Measurements from ENCODE around the gene FLVCR2. TPM values are rescaled to one million over a fixed set of nuclear protein-coding genes. Genes with fewer than 3 reads are reported as not detected.
A peak's percentile ranks its signal among the peaks of the same experiment; 100 is the strongest.
"Not testable (repeated sequence)": the region's sequence is repeated elsewhere in the genome, so short reads cannot be mapped to it uniquely, and the experiment has no call there.

FLVCR2 gene
- total RNA-seq, 1 donor = 1.6 TPM

DNA sequence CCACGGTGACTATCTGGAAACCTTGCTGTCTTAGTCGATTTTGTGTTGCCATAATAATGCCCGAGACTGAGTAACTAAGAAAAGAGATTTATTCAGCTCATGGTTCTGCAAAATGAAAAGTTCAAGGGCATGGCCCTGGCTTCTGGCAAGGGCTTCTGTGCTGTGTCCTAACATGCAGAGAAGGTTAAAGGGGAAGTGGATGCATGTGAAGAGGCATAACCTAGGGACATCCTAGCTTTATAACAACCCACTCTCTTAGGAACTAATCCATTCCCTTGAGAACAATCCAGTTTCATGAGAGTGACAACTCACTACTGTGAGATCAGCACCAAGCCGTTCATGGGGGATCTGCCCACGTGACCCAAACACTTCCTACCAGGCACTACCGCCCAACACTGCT is 11.5 kb downstream of the FLVCR2 start:
- no peak for DNase-seq (ENCODE audit: low read depth in 2 of 3, low spot score in 2 of 3)

GRCh38 chr14:75591331-75591946 is 13.0 kb downstream of the FLVCR2 start:
- DNase-seq (ENCODE audit: low read depth in 2 of 3, low spot score in 2 of 3) = no peak

DNA sequence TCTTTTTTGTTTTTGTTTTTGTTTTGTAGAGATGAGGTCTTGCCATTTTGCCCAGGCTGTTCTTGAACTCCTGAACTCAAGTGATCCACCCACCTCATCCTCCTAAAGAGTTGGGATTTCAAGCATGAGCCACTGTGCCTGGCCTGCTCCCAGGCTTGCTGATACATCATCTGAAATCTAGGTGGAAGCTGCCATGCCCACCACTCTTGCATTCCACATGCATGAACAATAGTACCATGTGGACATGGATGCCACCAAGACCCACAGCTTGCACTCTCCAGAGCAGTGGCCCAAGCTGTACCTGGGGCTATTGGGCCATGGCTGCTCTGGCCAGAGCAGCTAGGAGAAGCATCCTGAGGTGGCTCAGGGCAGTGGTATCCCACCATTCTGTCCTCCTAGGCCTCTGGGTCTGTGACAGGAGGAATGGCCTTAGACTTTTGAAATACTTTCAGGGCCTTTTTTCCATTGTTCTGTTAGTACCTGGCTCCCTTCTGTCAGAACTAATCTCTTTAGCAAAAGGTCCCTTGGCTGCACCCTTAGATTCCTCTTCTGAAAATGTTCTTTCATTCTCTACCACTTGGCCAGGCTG is 13.7 kb downstream of the FLVCR2 start:
- DNase-seq (ENCODE audit: low read depth in 2 of 3, low spot score in 2 of 3) = no peak

DNA sequence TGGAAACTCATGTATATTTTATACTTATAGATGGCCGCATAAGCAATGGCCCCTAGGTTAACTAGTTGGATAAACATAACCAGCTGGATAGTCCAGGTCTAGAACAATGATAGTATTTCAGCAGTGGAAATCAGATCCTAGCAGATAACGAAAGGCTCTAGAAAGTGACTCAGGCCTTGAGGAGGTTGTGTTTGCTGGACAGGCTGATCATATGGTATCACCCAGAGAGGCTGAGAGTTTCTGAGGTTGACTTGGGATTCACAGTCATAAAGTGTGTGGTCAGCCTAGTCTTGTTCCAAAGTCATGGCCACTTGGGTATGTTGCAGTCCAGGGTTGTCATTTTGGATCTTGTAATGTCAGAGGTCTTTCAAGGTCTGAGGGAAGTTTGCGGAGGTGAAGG is 16.8 kb downstream of the FLVCR2 start:
- no peak for DNase-seq (ENCODE audit: low read depth in 2 of 3, low spot score in 2 of 3)

GRCh38 chr14:75597149-75597548 is 18.7 kb downstream of the FLVCR2 start:
- DNase-seq (ENCODE audit: low read depth in 2 of 3, low spot score in 2 of 3) = no peak

DNA sequence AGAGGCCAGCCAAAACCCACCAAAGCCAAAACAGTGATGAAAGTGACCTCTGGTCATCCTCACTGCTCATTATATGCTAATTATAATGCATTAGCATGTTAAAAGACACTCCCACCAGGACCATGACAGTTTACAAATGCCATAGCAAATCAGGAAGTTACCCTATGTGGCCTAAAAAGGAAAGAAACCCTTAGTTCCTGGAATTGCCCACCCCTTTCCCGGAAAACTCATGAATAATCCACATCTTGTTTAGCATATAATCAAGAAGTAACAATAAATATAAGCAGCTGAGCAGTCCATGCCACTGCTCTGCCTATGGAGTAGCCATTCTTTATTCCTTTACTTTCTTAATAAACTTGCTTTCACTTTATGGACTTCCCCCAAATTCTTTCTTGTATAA is 21.7 kb downstream of the FLVCR2 start:
- not testable (repeated sequence) for DNase-seq (ENCODE audit: low read depth in 2 of 3, low spot score in 2 of 3)

DNA sequence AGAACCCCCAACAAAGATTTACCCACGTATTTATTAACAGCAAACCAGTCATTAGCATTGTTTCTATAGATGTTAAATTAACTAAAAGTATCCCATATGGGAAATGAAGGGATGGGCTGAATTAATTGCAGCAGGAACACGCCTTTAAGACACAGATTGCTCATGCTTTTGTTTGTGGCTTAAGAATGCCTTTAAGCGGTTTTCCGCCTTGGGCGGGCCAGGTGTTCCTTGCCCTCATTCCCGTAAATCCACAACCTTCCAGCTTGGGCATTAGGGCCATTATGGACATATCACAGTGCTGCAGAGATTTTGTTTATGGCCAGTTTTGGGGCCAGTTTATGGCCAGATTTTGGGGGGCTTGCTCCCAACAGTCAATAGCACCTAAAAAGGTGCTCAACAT is 22.6 kb downstream of the FLVCR2 start:
- DNase-seq (ENCODE audit: low read depth in 2 of 3, low spot score in 2 of 3) = not testable (repeated sequence)

DNA sequence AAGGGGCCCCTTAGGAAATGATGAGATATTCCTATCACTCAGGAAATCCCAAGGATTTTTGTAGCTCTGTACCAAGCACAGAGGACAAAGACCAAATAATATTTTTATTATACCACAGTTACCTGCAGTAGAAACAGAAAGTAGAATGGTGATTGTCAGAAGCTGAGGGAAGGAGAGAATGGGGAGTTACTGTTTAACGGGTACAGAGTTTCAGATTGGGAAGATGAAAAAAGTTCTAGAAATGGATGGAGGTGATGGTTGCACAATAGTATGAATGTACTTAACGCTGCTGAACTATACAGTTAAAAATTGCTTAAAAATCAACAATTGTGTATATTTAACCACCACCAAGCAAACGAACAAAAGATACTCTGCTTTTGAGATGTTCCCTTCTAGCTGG is 24.1 kb downstream of the FLVCR2 start:
- DNase-seq (ENCODE audit: low read depth in 2 of 3, low spot score in 2 of 3) = no peak

DNA sequence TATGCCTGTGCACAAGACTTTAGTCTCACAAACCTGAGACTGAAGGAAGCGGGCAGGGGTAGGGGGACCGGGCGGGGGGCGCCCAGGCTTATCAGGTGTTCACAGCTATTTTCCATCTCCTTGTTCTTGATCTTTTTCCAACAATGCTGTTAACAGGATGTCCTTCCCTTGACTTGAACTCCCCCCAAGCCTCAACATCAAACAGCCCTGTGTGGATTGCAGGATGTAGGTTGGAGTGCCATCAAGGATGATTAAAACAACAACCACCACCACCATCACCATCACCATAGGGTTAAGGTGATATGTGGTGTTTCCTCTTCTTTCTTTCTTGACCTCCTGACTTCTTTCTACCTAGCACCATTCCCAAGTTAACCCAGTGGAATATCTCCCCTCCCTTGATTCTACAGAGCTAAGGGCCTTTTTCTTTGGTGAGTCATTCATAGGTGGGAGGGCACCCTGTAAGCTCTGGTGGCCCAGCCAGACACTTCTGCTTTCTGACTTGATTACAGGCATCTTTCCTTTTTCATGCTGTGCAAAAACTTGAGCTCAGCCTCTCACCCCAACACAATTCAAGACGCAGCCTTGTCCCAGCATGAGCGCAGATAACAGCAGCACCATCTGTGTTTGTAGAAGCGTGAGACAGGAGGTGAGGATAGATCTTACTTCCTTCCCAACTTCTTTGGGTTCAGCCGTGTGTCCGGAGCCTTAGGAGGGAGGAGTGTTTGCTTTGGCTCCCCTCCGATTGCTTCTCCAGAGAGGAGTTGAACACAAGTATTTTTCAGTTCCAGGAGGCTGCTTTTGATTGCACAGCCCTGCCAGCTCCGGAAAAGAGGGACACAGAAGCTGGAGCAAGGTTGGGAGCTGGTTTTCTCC is 26.8 kb downstream of the FLVCR2 start:
- peak in 2 of 3 donors; percentile 24 to 49 for DNase-seq (ENCODE audit: low read depth in 2 of 3, low spot score in 2 of 3)

DNA sequence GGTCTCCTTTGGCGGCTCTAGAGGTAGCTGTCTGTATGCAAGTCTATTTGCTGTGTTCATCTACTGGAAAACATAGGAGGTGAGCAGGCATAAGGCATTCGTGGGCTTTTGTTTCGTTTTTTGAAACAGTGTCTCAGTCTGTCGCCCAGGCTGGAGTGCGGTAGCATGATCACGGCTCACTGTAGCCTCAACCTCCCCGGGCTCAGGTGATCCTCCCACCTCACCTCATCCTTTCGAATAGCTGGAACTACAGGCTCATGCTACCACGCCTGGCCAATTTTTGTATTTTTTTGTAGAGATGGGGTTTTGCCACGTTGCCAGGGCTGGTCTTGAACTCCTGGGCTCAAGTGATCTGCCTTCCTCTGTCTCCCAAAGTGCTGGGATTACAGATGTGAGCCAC is 27.5 kb downstream of the FLVCR2 start:
- no peak for DNase-seq (ENCODE audit: low read depth in 2 of 3, low spot score in 2 of 3)

DNA sequence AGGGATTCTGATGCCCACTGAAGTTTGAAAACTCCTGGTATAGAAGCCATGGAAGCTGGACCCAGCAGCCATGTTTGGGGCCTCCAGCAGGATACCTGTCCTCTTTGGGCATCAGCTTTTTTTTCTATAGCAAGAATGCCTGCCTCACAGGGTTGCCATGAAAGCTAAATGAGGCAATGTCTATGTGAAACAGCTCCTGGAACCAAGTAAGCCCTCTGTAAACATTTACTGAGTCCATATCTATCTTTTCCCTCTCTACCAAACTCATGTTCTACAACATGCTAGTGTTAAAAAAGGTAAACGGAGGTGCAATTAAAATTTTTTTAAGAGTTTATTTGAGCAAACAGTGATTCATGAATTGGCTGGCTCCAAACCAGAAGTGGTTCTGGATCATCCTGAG is 28.6 kb downstream of the FLVCR2 start:
- DNase-seq (ENCODE audit: low read depth in 2 of 3, low spot score in 2 of 3) = no peak

DNA sequence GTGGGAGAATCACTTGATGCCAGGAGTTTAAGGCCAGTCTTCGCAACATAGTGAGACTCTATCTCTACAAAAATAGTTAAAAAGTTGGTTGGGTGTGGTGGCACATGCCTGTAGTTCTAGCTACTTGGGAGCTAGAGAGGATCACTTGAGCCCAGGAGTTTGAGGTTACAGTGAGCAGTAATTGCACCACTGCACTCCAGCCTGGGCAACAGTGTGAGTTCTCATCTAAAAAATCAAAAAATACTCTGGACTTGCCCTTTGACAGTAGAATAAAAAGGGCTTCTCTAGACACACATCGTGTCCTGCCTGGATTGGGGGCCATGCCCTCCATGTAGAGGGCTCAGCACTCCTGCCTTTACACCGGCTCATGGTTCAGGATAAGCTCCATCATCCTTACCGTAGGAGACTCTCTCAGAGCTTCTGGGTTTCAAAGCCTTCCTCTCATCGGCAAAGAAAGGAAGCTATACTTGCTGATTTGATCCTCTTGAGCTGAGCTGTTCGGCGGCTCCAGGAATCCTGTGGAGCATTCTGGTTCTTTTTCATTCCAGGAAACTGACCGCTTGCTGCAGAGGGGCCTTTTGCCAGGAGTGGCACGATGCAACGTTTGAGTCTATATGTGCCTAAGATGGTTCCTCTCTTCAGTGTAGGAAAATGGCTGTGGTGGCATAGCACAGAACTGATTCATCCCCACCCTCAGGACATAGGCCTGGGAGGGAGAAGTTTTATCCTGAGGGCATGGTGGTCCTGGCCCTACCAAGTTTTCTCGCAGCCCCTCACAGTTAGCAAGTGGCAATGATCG is 29.6 kb downstream of the FLVCR2 start:
- no peak for DNase-seq (ENCODE audit: low read depth in 2 of 3, low spot score in 2 of 3)

DNA sequence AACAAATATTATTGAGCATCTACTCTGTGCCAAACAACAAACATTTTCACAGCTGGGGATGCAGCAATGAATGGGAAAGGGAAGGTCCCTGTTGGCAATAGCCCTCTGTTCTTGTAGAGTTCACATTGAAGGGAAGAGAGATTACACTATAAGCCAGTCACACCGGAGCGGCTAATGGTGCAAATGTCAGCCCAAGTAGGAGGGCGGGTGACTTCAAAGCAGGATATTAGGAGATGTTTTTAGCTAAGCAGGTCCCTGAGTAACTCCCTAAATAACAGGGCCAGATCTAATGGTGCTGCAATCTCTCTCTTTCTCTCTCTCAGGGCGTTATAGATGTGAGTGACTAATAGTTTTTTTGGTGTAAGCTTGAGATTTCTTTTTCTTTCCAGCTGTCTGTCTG is 30.7 kb downstream of the FLVCR2 start:
- no peak for DNase-seq (ENCODE audit: low read depth in 2 of 3, low spot score in 2 of 3)

GRCh38 chr14:75609606-75610475 is 31.4 kb downstream of the FLVCR2 start:
- DNase-seq (ENCODE audit: low read depth in 2 of 3, low spot score in 2 of 3) = no peak

- no peak for DNase-seq (ENCODE audit: low read depth in 2 of 3, low spot score in 2 of 3)
Measured at GRCh38 chr14:75610834-75611233, 32.4 kb downstream of the FLVCR2 start.

GRCh38 chr14:75612157-75612556 is 33.7 kb downstream of the FLVCR2 start:
- DNase-seq (ENCODE audit: low read depth in 2 of 3, low spot score in 2 of 3) = no peak

- no peak for DNase-seq (ENCODE audit: low read depth in 2 of 3, low spot score in 2 of 3)
Measured at GRCh38 chr14:75614179-75614578, 35.8 kb downstream of the FLVCR2 start.

GRCh38 chr14:75615200-75615599 is 36.8 kb downstream of the FLVCR2 start:
- peak in 2 of 3 donors; percentile 42 to 70 for DNase-seq (ENCODE audit: low read depth in 2 of 3, low spot score in 2 of 3)

DNA sequence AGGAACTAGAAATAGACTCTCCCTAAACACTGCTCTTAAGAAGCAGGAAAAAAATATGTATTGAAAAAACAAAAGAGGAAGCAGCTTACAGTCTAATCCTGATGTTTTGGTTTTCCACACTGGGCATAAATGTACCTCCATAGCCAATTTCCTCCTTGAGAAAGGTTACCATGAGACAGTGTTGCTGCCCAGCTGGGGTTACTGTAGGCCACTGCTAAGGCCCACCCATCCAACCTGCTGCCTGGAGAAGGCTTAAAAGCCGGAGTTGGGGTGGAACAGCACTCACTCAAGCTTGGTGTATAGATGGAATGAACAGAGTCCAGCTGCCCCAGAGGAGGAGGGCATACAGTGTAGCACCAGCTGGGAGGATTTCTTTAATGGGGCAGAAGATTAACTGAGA is 41.1 kb downstream of the FLVCR2 start:
- DNase-seq (ENCODE audit: low read depth in 2 of 3, low spot score in 2 of 3) = no peak

GRCh38 chr14:75625034-75625433 is 46.6 kb downstream of the FLVCR2 start:
- DNase-seq (ENCODE audit: low read depth in 2 of 3, low spot score in 2 of 3) = no peak
